ENCODE measurements around the gene FAM50B.

The FAM50B gene

GRCh38 chr6:3876101-3876500 is 26.9 kb downstream of the FAM50B start:
- no peak for DNase-seq

- no peak for DNase-seq
Observed at GRCh38 chr6:3876866-3877265, 27.7 kb downstream of the FAM50B start.

GRCh38 chr6:3878048-3878666 is 29.0 kb downstream of the FAM50B start:
- DNase-seq, result no peak

GRCh38 chr6:3879194-3879952 is 30.2 kb downstream of the FAM50B start:
- DNase-seq, result no peak

GRCh38 chr6:3881711-3882421 is 32.7 kb downstream of the FAM50B start:
- DNase-seq, result no peak

- no peak for DNase-seq
Observed at GRCh38 chr6:3882431-3882830, 33.3 kb downstream of the FAM50B start.

- DNase-seq, result no peak
Observed at GRCh38 chr6:3882866-3883265, 33.7 kb downstream of the FAM50B start.

- no peak for DNase-seq
Observed at GRCh38 chr6:3884007-3884745, 35.0 kb downstream of the FAM50B start.

GRCh38 chr6:3885262-3886036 is 36.3 kb downstream of the FAM50B start:
- DNase-seq, result no peak

GRCh38 chr6:3887150-3887700 is 38.1 kb downstream of the FAM50B start:
- no peak for DNase-seq

- DNase-seq, result no peak
Observed at GRCh38 chr6:3888153-3888957, 39.2 kb downstream of the FAM50B start.

- no peak for DNase-seq
Observed at GRCh38 chr6:3890047-3890446, 40.9 kb downstream of the FAM50B start.

GRCh38 chr6:3891883-3892282 is 42.7 kb downstream of the FAM50B start:
- no peak for DNase-seq

- no peak for DNase-seq
Observed at GRCh38 chr6:3892603-3893002, 43.4 kb downstream of the FAM50B start.

GRCh38 chr6:3893487-3893886 is 44.3 kb downstream of the FAM50B start:
- DNase-seq, result no peak

GRCh38 chr6:3893917-3894316 is 44.7 kb downstream of the FAM50B start:
- DNase-seq, result no peak

GRCh38 chr6:3894590-3895311 is 45.6 kb downstream of the FAM50B start:
- DNase-seq, result no peak

GRCh38 chr6:3895312-3895653 is 46.1 kb downstream of the FAM50B start:
- no peak for DNase-seq

GRCh38 chr6:3895805-3896204 is 46.6 kb downstream of the FAM50B start:
- no peak for DNase-seq

GRCh38 chr6:3898265-3898994 is 49.3 kb downstream of the FAM50B start:
- no peak for DNase-seq
